SK-N-SH (cell line): ENCODE measurements around the gene MRPS15.

Experiments used
- EP300 ChIP-seq, 2 experiments: IDR thresholded peaks; 2 replicates each; pipeline versions ENCODE4 v1.4.0 to v1.6.1; 2012; ENCODE audit warnings: borderline replicate concordance in 1 of 2, low read depth in 1 of 2, low read length in 1 of 2
- RXRA ChIP-seq: IDR thresholded peaks from 2 replicates; pipeline ENCODE4 v1.4.0; 2012; ENCODE audit warnings: low read depth, mild to moderate bottlenecking, borderline replicate concordance
- YY1 ChIP-seq: IDR thresholded peaks from 2 replicates; pipeline ENCODE4 v1.4.0; 2012; ENCODE audit warnings: low read depth, mild to moderate bottlenecking
- TF ChIP-seq, protein P1 (sequence below): fragments of 200-600 bp; sonication (generic); IDR thresholded peaks from 2 replicates; pipeline ENCODE4 v1.6.1; 2017; ENCODE audit warnings: antibody characterized with exemption, mild to moderate bottlenecking, moderate library complexity
- TF ChIP-seq, protein P2 (sequence below): IDR thresholded peaks from 2 replicates; pipeline ENCODE4 v1.4.0; 2012; ENCODE audit warnings: low read depth

DNA sequence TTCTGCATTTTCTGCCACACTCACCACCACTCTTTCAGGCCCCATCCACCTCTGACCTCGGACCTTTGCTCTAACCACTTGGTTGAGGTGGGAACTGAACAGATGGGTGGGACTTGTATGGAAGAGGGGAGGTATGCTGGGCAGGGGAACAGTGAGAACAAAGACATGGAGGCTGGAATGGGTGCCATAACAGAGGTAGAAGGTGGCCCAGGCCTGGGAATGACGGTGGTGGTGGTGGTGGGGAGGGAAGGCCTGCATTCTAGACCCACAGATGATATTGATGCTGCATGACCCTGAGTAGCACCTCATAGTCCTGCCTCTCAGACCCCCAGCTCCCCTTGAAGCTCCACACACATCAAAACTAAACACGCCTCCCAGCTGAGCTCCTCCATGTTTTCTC lies 23.7 kb upstream of the MRPS15 start:
- TF ChIP-seq, protein P1, sequence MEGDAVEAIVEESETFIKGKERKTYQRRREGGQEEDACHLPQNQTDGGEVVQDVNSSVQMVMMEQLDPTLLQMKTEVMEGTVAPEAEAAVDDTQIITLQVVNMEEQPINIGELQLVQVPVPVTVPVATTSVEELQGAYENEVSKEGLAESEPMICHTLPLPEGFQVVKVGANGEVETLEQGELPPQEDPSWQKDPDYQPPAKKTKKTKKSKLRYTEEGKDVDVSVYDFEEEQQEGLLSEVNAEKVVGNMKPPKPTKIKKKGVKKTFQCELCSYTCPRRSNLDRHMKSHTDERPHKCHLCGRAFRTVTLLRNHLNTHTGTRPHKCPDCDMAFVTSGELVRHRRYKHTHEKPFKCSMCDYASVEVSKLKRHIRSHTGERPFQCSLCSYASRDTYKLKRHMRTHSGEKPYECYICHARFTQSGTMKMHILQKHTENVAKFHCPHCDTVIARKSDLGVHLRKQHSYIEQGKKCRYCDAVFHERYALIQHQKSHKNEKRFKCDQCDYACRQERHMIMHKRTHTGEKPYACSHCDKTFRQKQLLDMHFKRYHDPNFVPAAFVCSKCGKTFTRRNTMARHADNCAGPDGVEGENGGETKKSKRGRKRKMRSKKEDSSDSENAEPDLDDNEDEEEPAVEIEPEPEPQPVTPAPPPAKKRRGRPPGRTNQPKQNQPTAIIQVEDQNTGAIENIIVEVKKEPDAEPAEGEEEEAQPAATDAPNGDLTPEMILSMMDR, result no peak
- TF ChIP-seq RXRA, result no peak
- TF ChIP-seq YY1, result no peak
- TF ChIP-seq EP300 (IDR thresholded peaks at IDR 0.05; ENCODE audit: borderline replicate concordance in 1 of 2, low read depth in 1 of 2, low read length in 1 of 2), result no peak
- TF ChIP-seq, protein P2, sequence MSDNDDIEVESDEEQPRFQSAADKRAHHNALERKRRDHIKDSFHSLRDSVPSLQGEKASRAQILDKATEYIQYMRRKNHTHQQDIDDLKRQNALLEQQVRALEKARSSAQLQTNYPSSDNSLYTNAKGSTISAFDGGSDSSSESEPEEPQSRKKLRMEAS, result no peak
